ENCODE results near the gene DLGAP1.

The DLGAP1 gene

DNA sequence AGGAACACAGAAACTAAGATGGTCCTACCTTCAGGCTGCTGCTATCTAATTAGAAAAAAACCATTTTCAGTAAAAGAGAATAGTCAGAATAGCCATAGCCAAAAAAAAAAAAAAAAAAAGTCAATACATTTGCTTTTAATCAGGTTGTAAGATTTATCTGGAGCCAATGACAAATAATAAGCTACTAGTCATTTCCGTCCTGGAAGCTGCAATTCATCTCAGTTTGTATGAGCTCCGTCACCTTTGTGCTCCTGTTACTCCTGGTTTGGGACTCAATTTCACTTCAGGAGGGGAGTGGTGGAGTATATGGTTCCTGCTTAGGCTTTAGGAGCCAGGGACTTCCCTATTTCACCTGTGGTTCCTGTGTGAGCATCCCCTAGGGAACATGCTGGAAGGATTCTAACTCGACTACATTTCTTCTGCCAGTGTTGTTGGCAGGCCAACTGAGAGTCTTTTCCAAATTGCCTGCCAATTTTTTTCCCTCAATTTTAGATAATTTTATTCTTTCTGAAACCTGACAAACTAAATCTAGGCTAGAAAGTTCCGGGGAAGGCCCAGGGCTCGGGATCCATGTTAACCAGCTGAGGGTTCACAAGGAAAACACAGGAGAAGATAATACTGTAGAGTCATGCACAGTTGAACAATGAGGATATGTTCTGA is 481.8 kb downstream of the DLGAP1 start:
- Histone ChIP-seq H3K9me3 (ENCODE audit: control extremely low read depth in 1 of 5, control insufficient read depth in 4 of 5, insufficient read depth in 2 of 5, low read depth in 1 of 5, low read length in 4 of 5) (peaks cover 0 to under 1% (median 0%) of the 10 kb centered on the region in 5 experiments), H3K36me3 (ENCODE audit: control insufficient read depth in 4 of 4, insufficient read depth in 4 of 4, low read length in 3 of 4) (no peaks in the 10 kb centered on the region), H3K4me1 (ENCODE audit: control extremely low read depth in 1 of 4, control insufficient read depth in 4 of 4, insufficient read depth in 4 of 4, low read length in 3 of 4) (no peaks in the 10 kb centered on the region), H3K27me3 (replicated peaks in 2 of 5; ENCODE audit: control insufficient read depth in 4 of 5, insufficient read depth in 5 of 5, low read length in 4 of 5) (no peaks in the 10 kb centered on the region), H3K4me3 (ENCODE audit: control insufficient read depth in 1 of 7, extremely low read depth in 1 of 7, insufficient read depth in 4 of 7, low read depth in 2 of 7, low read length in 6 of 7) (no peak overlapping the region), H3K27ac (ENCODE audit: insufficient read depth in 1 of 2, low read depth in 1 of 2, low read length in 2 of 2, poor library complexity in 1 of 2, severe bottlenecking in 2 of 2) (no peak overlapping the region)
- ChIA-PET CTCF (interaction anchor here (0.9 to 1.2 kb wide), 2 partner anchors 15 to 21 kb away, joined by 3 read pairs; no protein-coding TSS in a partner anchor), POLR2A (interaction anchor here (0.8 kb wide), 1 partner anchor 79 kb away, joined by 5 read pairs; no protein-coding TSS in a partner anchor)
- DNase-seq = no peak
- 94% methylated on average over 5 of the region's 5 CpGs for WGBS (ENCODE audit: insufficient coverage)

- POLR2A ChIA-PET = no interaction called here
- DNase-seq = no peak
- WGBS (ENCODE audit: insufficient coverage) = 97% methylated on average over 3 of the region's 6 CpGs
- Histone ChIP-seq H3K27me3 (replicated peaks in 2 of 5; ENCODE audit: control insufficient read depth in 4 of 5, insufficient read depth in 5 of 5, low read length in 4 of 5) (no peaks in the 10 kb centered on the region), H3K4me1 (ENCODE audit: control extremely low read depth in 1 of 4, control insufficient read depth in 4 of 4, insufficient read depth in 4 of 4, low read length in 3 of 4) (no peaks in the 10 kb centered on the region), H3K27ac (ENCODE audit: insufficient read depth in 1 of 2, low read depth in 1 of 2, low read length in 2 of 2, poor library complexity in 1 of 2, severe bottlenecking in 2 of 2) (no peak overlapping the region), H3K9me3 (ENCODE audit: control extremely low read depth in 1 of 5, control insufficient read depth in 4 of 5, insufficient read depth in 2 of 5, low read depth in 1 of 5, low read length in 4 of 5) (no peaks in the 10 kb centered on the region), H3K4me3 (ENCODE audit: control insufficient read depth in 1 of 7, extremely low read depth in 1 of 7, insufficient read depth in 4 of 7, low read depth in 2 of 7, low read length in 6 of 7) (no peak overlapping the region), H3K36me3 (ENCODE audit: control insufficient read depth in 4 of 4, insufficient read depth in 4 of 4, low read length in 3 of 4) (no peaks in the 10 kb centered on the region)
- CTCF ChIA-PET = interaction anchor here (0.9 to 1.2 kb wide), 2 partner anchors 16 to 22 kb away, joined by 3 read pairs; no protein-coding TSS in a partner anchor
Measured at GRCh38 chr18:3972291-3972930, 482.7 kb downstream of the DLGAP1 start.

DNA sequence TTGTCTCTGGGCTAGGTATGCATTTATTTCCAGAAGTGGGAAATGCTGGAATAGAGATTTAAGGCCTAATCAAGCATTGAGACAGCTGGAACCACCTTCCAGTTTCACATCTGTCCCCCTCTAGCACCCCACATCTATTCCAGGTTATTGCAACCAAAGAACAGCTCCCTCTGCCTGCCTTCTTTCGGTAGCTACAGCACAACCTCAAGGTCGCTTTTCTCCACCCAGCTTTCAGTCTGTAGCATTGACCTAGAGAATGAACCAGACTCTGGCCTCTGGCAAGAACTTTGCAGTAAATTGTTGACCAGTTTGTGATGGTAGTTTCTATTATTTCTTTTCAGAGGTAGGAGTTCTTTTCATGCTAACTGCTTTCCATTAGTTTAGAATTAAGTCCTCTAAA is 484.2 kb downstream of the DLGAP1 start:
- H3K4me3 ChIP-seq (ENCODE audit: control insufficient read depth in 1 of 7, extremely low read depth in 1 of 7, insufficient read depth in 4 of 7, low read depth in 2 of 7, low read length in 6 of 7) = no peak overlapping the region
- DNase-seq = no peak
- 60% methylated on average over 1 of the region's 2 CpGs for WGBS (ENCODE audit: insufficient coverage)
- no peaks in the 10 kb centered on the region for H3K4me1 ChIP-seq (ENCODE audit: control extremely low read depth in 1 of 4, control insufficient read depth in 4 of 4, insufficient read depth in 4 of 4, low read length in 3 of 4)
- no peaks in the 10 kb centered on the region for H3K27me3 ChIP-seq (replicated peaks in 2 of 5; ENCODE audit: control insufficient read depth in 4 of 5, insufficient read depth in 5 of 5, low read length in 4 of 5)
- H3K36me3 ChIP-seq (ENCODE audit: control insufficient read depth in 4 of 4, insufficient read depth in 4 of 4, low read length in 3 of 4) = no peaks in the 10 kb centered on the region
- H3K9me3 ChIP-seq (ENCODE audit: control extremely low read depth in 1 of 5, control insufficient read depth in 4 of 5, insufficient read depth in 2 of 5, low read depth in 1 of 5, low read length in 4 of 5) = no peaks in the 10 kb centered on the region
- CTCF ChIA-PET = no interaction called here
- POLR2A ChIA-PET = no interaction called here
- H3K27ac ChIP-seq (ENCODE audit: insufficient read depth in 1 of 2, low read depth in 1 of 2, low read length in 2 of 2, poor library complexity in 1 of 2, severe bottlenecking in 2 of 2) = no peak overlapping the region

DNA sequence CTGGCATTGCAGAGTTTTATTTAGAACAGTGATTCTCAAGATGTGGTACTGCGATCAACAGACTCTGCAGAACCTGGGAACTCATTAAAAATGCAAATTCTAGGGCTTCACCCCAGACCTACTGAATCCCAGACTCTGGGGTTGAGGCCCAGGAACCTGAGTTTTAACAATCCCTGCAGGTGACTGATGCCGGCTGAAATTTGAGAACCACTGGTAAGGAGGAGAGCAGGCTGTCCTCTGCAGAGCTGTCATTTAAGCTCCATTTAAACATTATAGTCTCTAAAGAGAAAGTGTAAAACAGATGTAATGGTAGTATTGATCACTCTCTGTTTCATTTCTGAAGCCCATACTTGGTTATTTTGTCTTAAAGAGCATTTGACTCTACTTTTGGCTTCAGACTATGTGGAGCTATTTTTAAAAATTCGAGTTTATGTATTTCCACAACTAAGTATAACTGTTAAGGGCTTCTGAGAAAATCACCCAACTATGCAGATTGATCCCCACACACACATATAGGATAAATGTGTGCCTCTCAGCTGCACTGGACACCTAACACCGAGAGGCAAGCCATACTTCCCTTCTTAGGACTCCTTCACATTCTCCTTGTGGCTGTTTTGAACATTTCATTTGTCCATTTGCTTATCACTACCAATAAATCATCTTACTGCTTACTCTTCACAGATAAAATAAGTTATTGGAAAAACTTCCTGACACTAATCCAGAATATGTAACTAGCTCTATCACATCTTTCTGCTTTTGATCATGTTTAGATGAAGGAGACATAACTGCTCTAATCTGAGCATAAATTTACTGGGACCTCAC is 487.5 kb downstream of the DLGAP1 start:
- H3K27ac ChIP-seq (ENCODE audit: insufficient read depth in 1 of 2, low read depth in 1 of 2, low read length in 2 of 2, poor library complexity in 1 of 2, severe bottlenecking in 2 of 2) = no peak overlapping the region
- 80% methylated on average over 1 of the region's 4 CpGs for WGBS (ENCODE audit: insufficient coverage)
- no peaks in the 10 kb centered on the region for H3K4me1 ChIP-seq (ENCODE audit: control extremely low read depth in 1 of 4, control insufficient read depth in 4 of 4, insufficient read depth in 4 of 4, low read length in 3 of 4)

DNA sequence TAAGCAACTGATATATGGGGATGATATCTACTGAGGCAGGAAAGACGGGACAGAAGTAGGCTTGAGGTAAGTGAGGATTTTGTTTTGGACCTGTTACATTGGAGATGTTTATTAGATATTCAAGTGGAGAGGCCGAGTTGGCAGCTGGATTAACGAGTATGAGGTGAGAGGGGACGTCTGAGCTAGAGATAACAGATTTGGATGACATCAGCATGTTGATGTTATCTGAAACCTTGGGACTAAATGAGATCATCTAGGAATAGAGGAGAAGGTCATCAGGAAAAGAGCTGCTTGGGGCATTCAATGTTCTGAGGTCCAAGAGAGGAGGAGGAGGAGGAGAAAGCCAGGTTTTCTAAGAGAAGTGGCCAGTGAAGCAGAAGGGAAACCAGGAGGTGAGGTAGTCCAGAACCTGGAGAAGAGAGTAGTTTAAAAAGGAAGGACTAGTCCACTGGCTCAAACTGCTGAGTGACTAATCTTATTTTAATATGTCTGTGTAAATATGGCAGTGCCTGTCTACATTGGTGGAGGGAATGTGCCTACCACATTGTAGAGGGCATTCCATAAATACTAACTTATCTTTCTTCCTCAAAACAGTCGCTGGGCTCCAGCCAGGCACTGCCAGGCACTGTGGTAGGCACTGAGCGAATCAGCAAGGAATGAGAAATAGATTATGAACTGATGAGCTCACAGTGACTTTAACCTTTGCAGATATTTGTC is 488.3 kb downstream of the DLGAP1 start:
- H3K27ac ChIP-seq (ENCODE audit: insufficient read depth in 1 of 2, low read depth in 1 of 2, low read length in 2 of 2, poor library complexity in 1 of 2, severe bottlenecking in 2 of 2) = no peak overlapping the region
- DNase-seq = no peak
- WGBS (ENCODE audit: insufficient coverage) = 84% methylated on average over 6 of the region's 6 CpGs
- no peaks in the 10 kb centered on the region for H3K9me3 ChIP-seq (ENCODE audit: control extremely low read depth in 1 of 5, control insufficient read depth in 4 of 5, insufficient read depth in 2 of 5, low read depth in 1 of 5, low read length in 4 of 5)
- no peaks in the 10 kb centered on the region for H3K4me1 ChIP-seq (ENCODE audit: control extremely low read depth in 1 of 4, control insufficient read depth in 4 of 4, insufficient read depth in 4 of 4, low read length in 3 of 4)
- H3K27me3 ChIP-seq (replicated peaks in 2 of 5; ENCODE audit: control insufficient read depth in 4 of 5, insufficient read depth in 5 of 5, low read length in 4 of 5) = no peaks in the 10 kb centered on the region
- H3K36me3 ChIP-seq (ENCODE audit: control insufficient read depth in 4 of 4, insufficient read depth in 4 of 4, low read length in 3 of 4) = no peaks in the 10 kb centered on the region
- ChIA-PET POLR2A (no interaction called here), CTCF (interaction anchor here (1.1 to 1.6 kb wide), 2 partner anchors 50 to 195 kb away, joined by 3 read pairs; no protein-coding TSS in a partner anchor)
- H3K4me3 ChIP-seq (ENCODE audit: control insufficient read depth in 1 of 7, extremely low read depth in 1 of 7, insufficient read depth in 4 of 7, low read depth in 2 of 7, low read length in 6 of 7) = no peak overlapping the region

More for the DNA sequence above, 487.5 kb downstream of the DLGAP1 start:
- no peak for DNase-seq
- ChIA-PET CTCF (interaction anchor here (1.0 to 1.6 kb wide), 6 partner anchors 9 to 196 kb away, joined by 3 to 5 read pairs (median 3); no protein-coding TSS in a partner anchor), POLR2A (no interaction called here)
- Histone ChIP-seq H3K36me3 (ENCODE audit: control insufficient read depth in 4 of 4, insufficient read depth in 4 of 4, low read length in 3 of 4) (no peaks in the 10 kb centered on the region), H3K4me3 (ENCODE audit: control insufficient read depth in 1 of 7, extremely low read depth in 1 of 7, insufficient read depth in 4 of 7, low read depth in 2 of 7, low read length in 6 of 7) (no peak overlapping the region), H3K9me3 (ENCODE audit: control extremely low read depth in 1 of 5, control insufficient read depth in 4 of 5, insufficient read depth in 2 of 5, low read depth in 1 of 5, low read length in 4 of 5) (no peaks in the 10 kb centered on the region), H3K27me3 (replicated peaks in 2 of 5; ENCODE audit: control insufficient read depth in 4 of 5, insufficient read depth in 5 of 5, low read length in 4 of 5) (no peaks in the 10 kb centered on the region)

DNA sequence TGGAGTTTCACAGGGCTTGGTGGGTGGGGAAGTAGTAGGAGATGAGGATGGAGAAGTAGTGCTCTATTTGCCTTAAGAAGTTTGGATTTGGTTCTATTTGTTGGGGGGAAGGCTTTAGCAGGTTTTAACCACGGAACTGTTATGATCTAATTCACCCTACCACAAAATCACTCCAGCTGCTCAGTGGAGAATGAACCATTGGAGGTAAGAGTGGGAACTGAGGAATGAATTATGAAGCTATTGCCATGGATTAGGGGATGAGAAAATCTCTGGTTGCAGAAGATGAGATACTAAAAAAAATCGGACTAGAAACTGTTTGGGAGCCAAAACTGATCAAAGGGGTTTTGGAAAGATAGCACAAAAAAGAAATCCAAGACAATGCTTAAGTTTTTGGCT is 488.9 kb downstream of the DLGAP1 start:
- Histone ChIP-seq H3K4me3 (ENCODE audit: control insufficient read depth in 1 of 7, extremely low read depth in 1 of 7, insufficient read depth in 4 of 7, low read depth in 2 of 7, low read length in 6 of 7) (no peak overlapping the region), H3K9me3 (ENCODE audit: control extremely low read depth in 1 of 5, control insufficient read depth in 4 of 5, insufficient read depth in 2 of 5, low read depth in 1 of 5, low read length in 4 of 5) (no peaks in the 10 kb centered on the region), H3K27ac (ENCODE audit: insufficient read depth in 1 of 2, low read depth in 1 of 2, low read length in 2 of 2, poor library complexity in 1 of 2, severe bottlenecking in 2 of 2) (no peak overlapping the region), H3K36me3 (ENCODE audit: control insufficient read depth in 4 of 4, insufficient read depth in 4 of 4, low read length in 3 of 4) (no peaks in the 10 kb centered on the region), H3K27me3 (replicated peaks in 2 of 5; ENCODE audit: control insufficient read depth in 4 of 5, insufficient read depth in 5 of 5, low read length in 4 of 5) (no peaks in the 10 kb centered on the region), H3K4me1 (ENCODE audit: control extremely low read depth in 1 of 4, control insufficient read depth in 4 of 4, insufficient read depth in 4 of 4, low read length in 3 of 4) (no peaks in the 10 kb centered on the region)
- POLR2A ChIA-PET = no interaction called here
- 100% methylated on average over 1 of the region's 2 CpGs for WGBS (ENCODE audit: insufficient coverage)
- CTCF ChIA-PET = no interaction called here
- no peak for DNase-seq
